ENCODE measurements around the gene DHRS7. TPM values are rescaled to one million over a fixed set of nuclear protein-coding genes. Genes with fewer than 3 reads are reported as not detected.

DHRS7 gene
- total and polyA plus RNA-seq, 9 of the 15 experiments (the other 6 are each of a cell fraction or from before 2014, with no cell fraction given), result 10.2 to 20.1 (median 15.7) TPM

GRCh38 chr14:60095781-60096450, 69.3 kb downstream of the DHRS7 start:
- H3K79me2 ChIP-seq (ENCODE audit: control insufficient read depth, insufficient read depth, low read length), result peaks cover 83% of the 10 kb centered on the region
- no peak for ATAC-seq
- ChIA-PET CTCF (ENCODE audit: low intra/inter-chr PET ratio) (no interaction called here), POLR2A (no interaction called here)
- in situ Hi-C loops (cut with MboI), result no loop called here
- FAIRE-seq, result no peak
- DNase-seq (ENCODE audit: extremely low read depth in 1 of 4, low spot score in 3 of 4), result no peak
- BruUV-seq (replicated peaks), result no TSS peak
- H3K4me3 ChIP-seq, result no peak overlapping the region
- H3K9me1 ChIP-seq (ENCODE audit: control insufficient read depth, insufficient read depth, low read length), result no peaks in the 10 kb centered on the region
- 29% methylated on average over 3 of the region's 3 CpGs for WGBS (ENCODE audit: insufficient coverage, low coverage, missing lambda C conversion rate)
- no peak overlapping the region for H2AFZ ChIP-seq (ENCODE audit: low read depth, low read length)
- no peaks in the 10 kb centered on the region; the same call in 1 of the 2 replicates for H3K9me3 ChIP-seq (replicated peaks; ENCODE audit: control insufficient read depth, insufficient read depth, low read depth, low read length)
- no peaks in the 10 kb centered on the region for H3K27me3 ChIP-seq (ENCODE audit: control insufficient read depth in 2 of 2, insufficient read depth in 2 of 2, low read length in 2 of 2)
- TF ChIP-seq, protein P1, sequence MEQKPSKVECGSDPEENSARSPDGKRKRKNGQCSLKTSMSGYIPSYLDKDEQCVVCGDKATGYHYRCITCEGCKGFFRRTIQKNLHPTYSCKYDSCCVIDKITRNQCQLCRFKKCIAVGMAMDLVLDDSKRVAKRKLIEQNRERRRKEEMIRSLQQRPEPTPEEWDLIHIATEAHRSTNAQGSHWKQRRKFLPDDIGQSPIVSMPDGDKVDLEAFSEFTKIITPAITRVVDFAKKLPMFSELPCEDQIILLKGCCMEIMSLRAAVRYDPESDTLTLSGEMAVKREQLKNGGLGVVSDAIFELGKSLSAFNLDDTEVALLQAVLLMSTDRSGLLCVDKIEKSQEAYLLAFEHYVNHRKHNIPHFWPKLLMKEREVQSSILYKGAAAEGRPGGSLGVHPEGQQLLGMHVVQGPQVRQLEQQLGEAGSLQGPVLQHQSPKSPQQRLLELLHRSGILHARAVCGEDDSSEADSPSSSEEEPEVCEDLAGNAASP (IDR thresholded peaks at IDR 0.05), result no peak
- no peak for TF ChIP-seq ADNP (tag; IDR thresholded peaks at IDR 0.05)
- no peak for TF ChIP-seq GTF2A2 (tag; IDR thresholded peaks at IDR 0.05)
- TF ChIP-seq TEAD1 (CRISPR knock-in tag; IDR thresholded peaks at IDR 0.05), result no peak
- TF ChIP-seq ZNF239 (CRISPR knock-in tag; IDR thresholded peaks at IDR 0.05), result peak; percentile 69
- H3K4me2 ChIP-seq (ENCODE audit: insufficient read depth, low read length), result no peak overlapping the region
- no peak overlapping the region for H3K9ac ChIP-seq (ENCODE audit: insufficient read depth in 1 of 2, low read depth in 2 of 2, low read length in 2 of 2)
- H3K27ac ChIP-seq (ENCODE audit: extremely low read depth, low read depth, low read length), result no peak overlapping the region
- peaks cover 19% of the 10 kb centered on the region; the same call in 2 of the 3 replicates for H3K36me3 ChIP-seq (ENCODE audit: control insufficient read depth, insufficient read depth, low read length)
- peaks cover 0 to 22% of the 10 kb centered on the region in 2 experiments; a peak in 3 of 5 replicates for H3K4me1 ChIP-seq (replicated peaks in 1 of 2; ENCODE audit: control insufficient read depth in 2 of 2, insufficient read depth in 2 of 2, low read length in 2 of 2)
- no peaks in the 10 kb centered on the region for H4K20me1 ChIP-seq (replicated peaks; ENCODE audit: control insufficient read depth, insufficient read depth, low read length)
- intact Hi-C loops (cut with micrococcal nuclease), result no loop called here
